ENCODE measurements around the gene GRXCR2. TPM values are rescaled to one million over a fixed set of nuclear protein-coding genes. Genes with fewer than 3 reads are reported as not detected.

The GRXCR2 gene
- total RNA-seq, 2 experiments from 2014 or later = not detected

GRCh38 chr5:145811834-145812625, 60.8 kb downstream of the GRXCR2 start:
- Mint-ChIP-seq H3K27ac (no peak overlapping the region), H3K9me3 (no peaks in the 10 kb centered on the region), H3K4me1 (no peaks in the 10 kb centered on the region), H3K36me3 (no peaks in the 10 kb centered on the region), H3K4me3 (no peak overlapping the region), H3K27me3 (peaks cover 3% of the 10 kb centered on the region)
- ATAC-seq (ENCODE audit: low read depth) = no peak
- POLR2A ChIA-PET = no interaction called here
- DNase-seq = no peak

Other genes with a start within 250 kb of the GRXCR2 start
- 1 to 10 TPM; 3.3 to 4.4 TPM for gene PRELID2, start 37.7 kb downstream of the GRXCR2 start, total RNA-seq
- not detected for gene SH3RF2, start 63.6 kb upstream of the GRXCR2 start, total RNA-seq
- 1 to 10 TPM in 1 of 2 experiments, not detected in 1; 1.0 TPM for gene PLAC8L1, start 232.6 kb upstream of the GRXCR2 start, total RNA-seq

All from activated naive CD8-positive, alpha-beta T cell treated with anti-CD3 and anti-CD28 coated beads, Interleukin-2, amount 10 ng/mL, durations not matched to agents 7 days and 5 days (primary cell).